NT2/D1 (cell line): Measurements from ENCODE around the gene UCK2.

Source experiments
- DNase-seq: peaks from one replicate; pipeline ENCODE4 v3.0.0-alpha.2; 2011; ENCODE audit warnings: low read depth, low spot score
- H3K27me3 ChIP-seq: 2 replicates; pipeline ENCODE4 v1.6.0; 2011; ENCODE audit warnings: mild to moderate bottlenecking; ENCODE audit not compliant: insufficient read length, insufficient read depth
- H3K36me3 ChIP-seq: 2 replicates; pipeline ENCODE4 v1.6.1; 2011; ENCODE audit warnings: mild to moderate bottlenecking, low read length, mixed read lengths; ENCODE audit not compliant: insufficient read depth, insufficient read length
- H3K4me1 ChIP-seq: 2 replicates; pipeline ENCODE4 v1.5.1; 2011; ENCODE audit not compliant: insufficient read depth, insufficient read length
- H3K4me3 ChIP-seq: 2 replicates; pipeline ENCODE4 v1.5.1; 2011; ENCODE audit warnings: low read depth; ENCODE audit not compliant: insufficient read length
- H3K9ac ChIP-seq: 2 replicates; pipeline ENCODE4 v1.6.0; 2011; ENCODE audit warnings: low read depth; ENCODE audit not compliant: insufficient read length
- H3K9me3 ChIP-seq: 2 replicates; pipeline ENCODE4 v1.5.1; 2011; ENCODE audit warnings: mild to moderate bottlenecking, low read length; ENCODE audit not compliant: insufficient read depth
- SUZ12 ChIP-seq: IDR thresholded peaks from 2 replicates; pipeline ENCODE4 v1.6.1; 2011; ENCODE audit not compliant: insufficient read length, insufficient read depth; ENCODE audit errors: extremely low read depth
- YY1 ChIP-seq: IDR thresholded peaks from 2 replicates; pipeline ENCODE4 v1.6.1; 2011; ENCODE audit not compliant: insufficient read length, insufficient read depth
- ZNF274 ChIP-seq: IDR thresholded peaks from 2 replicates; pipeline ENCODE4 v1.6.1; 2011; ENCODE audit warnings: mild to moderate bottlenecking, low read depth, low read length

The UCK2 gene

GRCh38 chr1:165834881-165835280, 7.5 kb downstream of the UCK2 start:
- DNase-seq = no peak
- Histone ChIP-seq H3K36me3 (peaks cover 30% of the 10 kb centered on the region), H3K9me3 (no peaks in the 10 kb centered on the region), H3K9ac (no peak overlapping the region), H3K4me1 (peaks cover 11% of the 10 kb centered on the region), H3K27me3 (no peaks in the 10 kb centered on the region), H3K4me3 (no peak overlapping the region)
- TF ChIP-seq YY1 (no peak), SUZ12 (no peak), ZNF274 (no peak)

DNA sequence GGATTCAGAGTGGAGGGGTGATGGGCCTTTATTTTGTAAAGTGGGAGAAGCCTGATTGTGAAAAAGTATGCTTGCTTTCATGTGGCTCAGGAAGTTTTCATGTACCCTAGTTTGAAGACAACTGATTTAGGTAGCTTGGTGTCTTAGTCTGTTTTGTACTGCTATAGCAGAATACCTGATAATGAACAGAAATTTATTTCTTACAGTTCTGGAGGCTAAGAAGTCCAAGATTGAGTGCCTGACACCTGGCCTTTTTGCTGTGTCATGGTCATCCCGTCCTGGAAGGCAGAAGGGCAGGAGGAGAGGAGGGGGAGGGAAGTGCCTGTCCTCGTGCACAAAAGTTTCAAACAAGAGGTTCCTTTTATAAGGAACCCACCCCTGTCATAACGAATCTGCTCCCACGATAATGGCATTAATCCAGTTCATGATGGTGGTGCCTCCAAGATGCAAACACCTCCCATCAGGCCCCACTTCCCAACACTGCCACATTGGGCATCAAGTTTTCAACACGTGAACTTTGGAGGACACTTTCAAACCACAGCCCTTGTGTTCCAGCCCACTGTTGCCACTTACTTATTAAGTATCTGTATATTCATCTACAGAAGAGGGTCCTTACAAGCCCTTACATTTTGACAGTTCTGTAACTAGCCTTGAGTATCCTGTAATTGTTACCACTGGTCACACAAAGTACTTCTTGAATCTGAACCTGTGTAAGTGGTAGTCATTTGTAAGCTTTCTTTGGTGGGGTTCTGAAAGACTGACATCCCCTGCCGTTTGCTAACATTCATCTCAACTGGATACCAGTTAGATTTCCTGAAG, 9.5 kb downstream of the UCK2 start:
- no peak overlapping the region for H3K9ac ChIP-seq
- TF ChIP-seq YY1 = no peak
- TF ChIP-seq ZNF274 = no peak
- no peak for TF ChIP-seq SUZ12

GRCh38 chr1:165837838-165838364, 10.5 kb downstream of the UCK2 start:
- Histone ChIP-seq H3K36me3 (peaks cover 24% of the 10 kb centered on the region), H3K4me1 (peaks cover 7% of the 10 kb centered on the region), H3K9ac (no peak overlapping the region), H3K9me3 (no peaks in the 10 kb centered on the region), H3K4me3 (no peak overlapping the region), H3K27me3 (no peaks in the 10 kb centered on the region)
- no peak for DNase-seq
- no peak for TF ChIP-seq ZNF274

More for the DNA sequence above, 9.5 kb downstream of the UCK2 start:
- H3K27me3 ChIP-seq = no peaks in the 10 kb centered on the region
- no peak for DNase-seq
- H3K4me1 ChIP-seq = peaks cover 6% of the 10 kb centered on the region
- no peak overlapping the region for H3K4me3 ChIP-seq
- peaks cover 25% of the 10 kb centered on the region for H3K36me3 ChIP-seq
- H3K9me3 ChIP-seq = no peaks in the 10 kb centered on the region

- no peak overlapping the region for H3K4me3 ChIP-seq
- no peaks in the 10 kb centered on the region for H3K9me3 ChIP-seq
- H3K36me3 ChIP-seq = peaks cover 28% of the 10 kb centered on the region
- no peak overlapping the region for H3K9ac ChIP-seq
- no peak for DNase-seq
- H3K27me3 ChIP-seq = no peaks in the 10 kb centered on the region
- TF ChIP-seq ZNF274 = no peak
- no peak for TF ChIP-seq SUZ12
- TF ChIP-seq YY1 = no peak
- peaks cover 4% of the 10 kb centered on the region for H3K4me1 ChIP-seq
These were observed 13.0 kb downstream of the UCK2 start for GRCh38 chr1:165840423-165840822.

GRCh38 chr1:165841582-165842017, 14.2 kb downstream of the UCK2 start:
- peaks cover 32% of the 10 kb centered on the region for H3K36me3 ChIP-seq
- no peak for DNase-seq
- no peak overlapping the region for H3K9ac ChIP-seq
- no peaks in the 10 kb centered on the region for H3K27me3 ChIP-seq
- no peaks in the 10 kb centered on the region for H3K9me3 ChIP-seq
- no peak overlapping the region for H3K4me3 ChIP-seq
- H3K4me1 ChIP-seq = peaks cover 4% of the 10 kb centered on the region
- TF ChIP-seq SUZ12 (no peak), ZNF274 (no peak)

GRCh38 chr1:165842023-165842670, 14.7 kb downstream of the UCK2 start:
- H3K4me3 ChIP-seq = no peak overlapping the region
- peaks cover 27% of the 10 kb centered on the region for H3K36me3 ChIP-seq
- no peaks in the 10 kb centered on the region for H3K9me3 ChIP-seq
- H3K4me1 ChIP-seq = peaks cover 4% of the 10 kb centered on the region
- no peak for DNase-seq
- H3K27me3 ChIP-seq = no peaks in the 10 kb centered on the region
- no peak for TF ChIP-seq ZNF274
- no peak for TF ChIP-seq SUZ12
- no peak for TF ChIP-seq YY1
- H3K9ac ChIP-seq = no peak overlapping the region

- Histone ChIP-seq H3K36me3 (peaks cover 26% of the 10 kb centered on the region), H3K4me1 (peaks cover 4% of the 10 kb centered on the region), H3K9ac (no peak overlapping the region), H3K9me3 (no peaks in the 10 kb centered on the region), H3K27me3 (no peaks in the 10 kb centered on the region), H3K4me3 (no peak overlapping the region)
- no peak for DNase-seq
- TF ChIP-seq SUZ12 (no peak), ZNF274 (no peak), YY1 (no peak)
These were observed 15.3 kb downstream of the UCK2 start for GRCh38 chr1:165842671-165843129.
